ENCODE results near the gene PLBD2.

The PLBD2 gene

GRCh38 chr12:113320401-113320800, 38.0 kb upstream of the PLBD2 start:
- H2BK5ac ChIP-seq (ENCODE audit: low read depth, low read length, poor library complexity, severe bottlenecking), result no peak overlapping the region
- H3K36me3 ChIP-seq (ENCODE audit: control insufficient read depth in 1 of 2, insufficient read depth in 2 of 2, low read depth in 1 of 2, low read length in 2 of 2), result peaks cover 35 to 42% of the 10 kb centered on the region in 2 experiments
- H3K27ac ChIP-seq (ENCODE audit: low read length, poor library complexity, severe bottlenecking), result no peak overlapping the region
- no peak for DNase-seq
- no peak overlapping the region for H2BK12ac ChIP-seq (ENCODE audit: low read length in 2 of 2)
- H3K4me1 ChIP-seq (ENCODE audit: control insufficient read depth, insufficient read depth, low read depth, low read length), result no peaks in the 10 kb centered on the region
- H3K18ac ChIP-seq (ENCODE audit: low read depth in 1 of 2, low read length in 2 of 2), result no peak overlapping the region
- WGBS, result 88% methylated on average over 9 of the region's 12 CpGs
- H3K4ac ChIP-seq (ENCODE audit: low read depth in 1 of 2, low read length in 2 of 2), result no peak overlapping the region
- H3K4me2 ChIP-seq (ENCODE audit: low read length, poor library complexity, severe bottlenecking), result no peak overlapping the region
- no peak overlapping the region for H2BK15ac ChIP-seq (ENCODE audit: low read depth, poor library complexity, severe bottlenecking)
- H4K8ac ChIP-seq (ENCODE audit: low read length), result no peak overlapping the region
- no peaks in the 10 kb centered on the region for H3K27me3 ChIP-seq (ENCODE audit: control insufficient read depth in 1 of 2, insufficient read depth in 1 of 2, low read length in 2 of 2)
- H3K4me3 ChIP-seq (ENCODE audit: insufficient read depth in 1 of 2, low read depth in 1 of 2, low read length in 2 of 2), result no peak overlapping the region
- H2AFZ ChIP-seq (ENCODE audit: low read depth, low read length), result no peak overlapping the region
- H2AK5ac ChIP-seq (ENCODE audit: low read length, severe bottlenecking), result no peak overlapping the region
- H3K14ac ChIP-seq (ENCODE audit: low read length in 2 of 2), result no peak overlapping the region
- H3K23ac ChIP-seq (ENCODE audit: low read length in 2 of 2), result no peak overlapping the region
- H4K91ac ChIP-seq (ENCODE audit: low read length), result no peak overlapping the region
- no peak overlapping the region for H3K9ac ChIP-seq (ENCODE audit: low read length)
- no peaks in the 10 kb centered on the region for H3K9me3 ChIP-seq (ENCODE audit: control insufficient read depth, low read length)
- H3K79me1 ChIP-seq (replicated peaks; ENCODE audit: low read length, poor library complexity, severe bottlenecking), result peaks cover 2% of the 10 kb centered on the region
- H2BK120ac ChIP-seq (ENCODE audit: low read depth, low read length), result no peak overlapping the region

GRCh38 chr12:113322343-113322742, 36.0 kb upstream of the PLBD2 start:
- H4K8ac ChIP-seq (ENCODE audit: low read length), result no peak overlapping the region
- no peak overlapping the region for H2BK15ac ChIP-seq (ENCODE audit: low read depth, poor library complexity, severe bottlenecking)
- H3K36me3 ChIP-seq (ENCODE audit: control insufficient read depth in 1 of 2, insufficient read depth in 2 of 2, low read depth in 1 of 2, low read length in 2 of 2), result peaks cover 23 to 39% of the 10 kb centered on the region in 2 experiments
- no peak overlapping the region for H2BK5ac ChIP-seq (ENCODE audit: low read depth, low read length, poor library complexity, severe bottlenecking)
- H3K23ac ChIP-seq (ENCODE audit: low read length in 2 of 2), result no peak overlapping the region
- H4K91ac ChIP-seq (ENCODE audit: low read length), result no peak overlapping the region
- H3K27ac ChIP-seq (ENCODE audit: low read length, poor library complexity, severe bottlenecking), result no peak overlapping the region
- no peak overlapping the region for H2AK5ac ChIP-seq (ENCODE audit: low read length, severe bottlenecking)
- H3K79me1 ChIP-seq (replicated peaks; ENCODE audit: low read length, poor library complexity, severe bottlenecking), result peaks cover 4% of the 10 kb centered on the region
- H3K27me3 ChIP-seq (ENCODE audit: control insufficient read depth in 1 of 2, insufficient read depth in 1 of 2, low read length in 2 of 2), result no peaks in the 10 kb centered on the region
- peak; percentile 81 for DNase-seq
- H3K4ac ChIP-seq (ENCODE audit: low read depth in 1 of 2, low read length in 2 of 2), result no peak overlapping the region
- H2BK12ac ChIP-seq (ENCODE audit: low read length in 2 of 2), result no peak overlapping the region
- H3K9ac ChIP-seq (ENCODE audit: low read length), result peak overlapping the region; percentile 61
- no CpG with 5 or more reads among the region's 2 CpGs for WGBS
- H3K9me3 ChIP-seq (ENCODE audit: control insufficient read depth, low read length), result no peaks in the 10 kb centered on the region
- no peak overlapping the region for H2BK120ac ChIP-seq (ENCODE audit: low read depth, low read length)
- no peak overlapping the region for H3K14ac ChIP-seq (ENCODE audit: low read length in 2 of 2)
- H3K18ac ChIP-seq (ENCODE audit: low read depth in 1 of 2, low read length in 2 of 2), result peak overlapping the region in 1 of 2 experiments; percentile 24
- H3K4me2 ChIP-seq (ENCODE audit: low read length, poor library complexity, severe bottlenecking), result no peak overlapping the region
- H3K4me1 ChIP-seq (ENCODE audit: control insufficient read depth, insufficient read depth, low read depth, low read length), result no peaks in the 10 kb centered on the region
- H3K4me3 ChIP-seq (ENCODE audit: insufficient read depth in 1 of 2, low read depth in 1 of 2, low read length in 2 of 2), result no peak overlapping the region
- H2AFZ ChIP-seq (ENCODE audit: low read depth, low read length), result no peak overlapping the region

GRCh38 chr12:113325916-113326315, 32.5 kb upstream of the PLBD2 start:
- peaks cover 8 to 15% of the 10 kb centered on the region in 2 experiments for H3K36me3 ChIP-seq (ENCODE audit: control insufficient read depth in 1 of 2, insufficient read depth in 2 of 2, low read depth in 1 of 2, low read length in 2 of 2)
- H3K23ac ChIP-seq (ENCODE audit: low read length in 2 of 2), result no peak overlapping the region
- WGBS, result 73% methylated on average over 2 of the region's 3 CpGs
- no peak overlapping the region for H2AK5ac ChIP-seq (ENCODE audit: low read length, severe bottlenecking)
- no peak overlapping the region for H3K4me3 ChIP-seq (ENCODE audit: insufficient read depth in 1 of 2, low read depth in 1 of 2, low read length in 2 of 2)
- H3K18ac ChIP-seq (ENCODE audit: low read depth in 1 of 2, low read length in 2 of 2), result peak overlapping the region in 1 of 2 experiments; percentile 76
- H4K91ac ChIP-seq (ENCODE audit: low read length), result no peak overlapping the region
- peaks cover 5% of the 10 kb centered on the region for H3K4me1 ChIP-seq (ENCODE audit: control insufficient read depth, insufficient read depth, low read depth, low read length)
- peak; percentile 24 for DNase-seq
- no peak overlapping the region for H3K14ac ChIP-seq (ENCODE audit: low read length in 2 of 2)
- no peaks in the 10 kb centered on the region for H3K9me3 ChIP-seq (ENCODE audit: control insufficient read depth, low read length)
- peaks cover 6% of the 10 kb centered on the region for H3K79me1 ChIP-seq (replicated peaks; ENCODE audit: low read length, poor library complexity, severe bottlenecking)
- H3K4me2 ChIP-seq (ENCODE audit: low read length, poor library complexity, severe bottlenecking), result no peak overlapping the region
- H3K4ac ChIP-seq (ENCODE audit: low read depth in 1 of 2, low read length in 2 of 2), result no peak overlapping the region
- no peak overlapping the region for H2BK12ac ChIP-seq (ENCODE audit: low read length in 2 of 2)
- H4K8ac ChIP-seq (ENCODE audit: low read length), result no peak overlapping the region
- no peak overlapping the region for H3K27ac ChIP-seq (ENCODE audit: low read length, poor library complexity, severe bottlenecking)
- no peak overlapping the region for H2BK15ac ChIP-seq (ENCODE audit: low read depth, poor library complexity, severe bottlenecking)
- peak overlapping the region; percentile 69 for H3K9ac ChIP-seq (ENCODE audit: low read length)
- H2AFZ ChIP-seq (ENCODE audit: low read depth, low read length), result no peak overlapping the region
- no peak overlapping the region for H2BK5ac ChIP-seq (ENCODE audit: low read depth, low read length, poor library complexity, severe bottlenecking)
- no peak overlapping the region for H2BK120ac ChIP-seq (ENCODE audit: low read depth, low read length)
- no peaks in the 10 kb centered on the region for H3K27me3 ChIP-seq (ENCODE audit: control insufficient read depth in 1 of 2, insufficient read depth in 1 of 2, low read length in 2 of 2)

- peak overlapping the region; percentile 69 for H3K9ac ChIP-seq (ENCODE audit: low read length)
- no peak overlapping the region for H2BK120ac ChIP-seq (ENCODE audit: low read depth, low read length)
- DNase-seq, result peak; percentile 15
- H3K14ac ChIP-seq (ENCODE audit: low read length in 2 of 2), result no peak overlapping the region
- H2AK5ac ChIP-seq (ENCODE audit: low read length, severe bottlenecking), result peak overlapping the region; percentile 31
- H2AFZ ChIP-seq (ENCODE audit: low read depth, low read length), result no peak overlapping the region
- no peak overlapping the region for H3K23ac ChIP-seq (ENCODE audit: low read length in 2 of 2)
- H4K91ac ChIP-seq (ENCODE audit: low read length), result no peak overlapping the region
- no peak overlapping the region for H3K4me3 ChIP-seq (ENCODE audit: insufficient read depth in 1 of 2, low read depth in 1 of 2, low read length in 2 of 2)
- no peak overlapping the region for H3K4me2 ChIP-seq (ENCODE audit: low read length, poor library complexity, severe bottlenecking)
- H4K8ac ChIP-seq (ENCODE audit: low read length), result no peak overlapping the region
- H2BK15ac ChIP-seq (ENCODE audit: low read depth, poor library complexity, severe bottlenecking), result no peak overlapping the region
- H3K18ac ChIP-seq (ENCODE audit: low read depth in 1 of 2, low read length in 2 of 2), result no peak overlapping the region
- H3K4ac ChIP-seq (ENCODE audit: low read depth in 1 of 2, low read length in 2 of 2), result no peak overlapping the region
- no peaks in the 10 kb centered on the region for H3K27me3 ChIP-seq (ENCODE audit: control insufficient read depth in 1 of 2, insufficient read depth in 1 of 2, low read length in 2 of 2)
- no peak overlapping the region for H3K27ac ChIP-seq (ENCODE audit: low read length, poor library complexity, severe bottlenecking)
- 96% methylated on average over 3 of the region's 4 CpGs for WGBS
- peaks cover 5% of the 10 kb centered on the region for H3K4me1 ChIP-seq (ENCODE audit: control insufficient read depth, insufficient read depth, low read depth, low read length)
- no peaks in the 10 kb centered on the region for H3K9me3 ChIP-seq (ENCODE audit: control insufficient read depth, low read length)
- peaks cover 8 to 21% of the 10 kb centered on the region in 2 experiments for H3K36me3 ChIP-seq (ENCODE audit: control insufficient read depth in 1 of 2, insufficient read depth in 2 of 2, low read depth in 1 of 2, low read length in 2 of 2)
- peaks cover 5% of the 10 kb centered on the region for H3K79me1 ChIP-seq (replicated peaks; ENCODE audit: low read length, poor library complexity, severe bottlenecking)
- no peak overlapping the region for H2BK12ac ChIP-seq (ENCODE audit: low read length in 2 of 2)
- no peak overlapping the region for H2BK5ac ChIP-seq (ENCODE audit: low read depth, low read length, poor library complexity, severe bottlenecking)
Measured at GRCh38 chr12:113326775-113327395, 31.5 kb upstream of the PLBD2 start.
